Measurements from ENCODE around the gene ADAM22.
A peak's percentile ranks its signal among the peaks of the same experiment; 100 is the strongest.
"Not testable (repeated sequence)": the region's sequence is repeated elsewhere in the genome, so short reads cannot be mapped to it uniquely, and the experiment has no call there.

The ADAM22 gene

GRCh38 chr7:87933953-87934698 lies at the start of gene ADAM22:
Gene ADAM22 (plus strand): TSS chr7:87934251. CDS start chr7:87934466, 215 bp downstream.
- DNase-seq (ENCODE audit: low read depth): peak; percentile 88

DNA sequence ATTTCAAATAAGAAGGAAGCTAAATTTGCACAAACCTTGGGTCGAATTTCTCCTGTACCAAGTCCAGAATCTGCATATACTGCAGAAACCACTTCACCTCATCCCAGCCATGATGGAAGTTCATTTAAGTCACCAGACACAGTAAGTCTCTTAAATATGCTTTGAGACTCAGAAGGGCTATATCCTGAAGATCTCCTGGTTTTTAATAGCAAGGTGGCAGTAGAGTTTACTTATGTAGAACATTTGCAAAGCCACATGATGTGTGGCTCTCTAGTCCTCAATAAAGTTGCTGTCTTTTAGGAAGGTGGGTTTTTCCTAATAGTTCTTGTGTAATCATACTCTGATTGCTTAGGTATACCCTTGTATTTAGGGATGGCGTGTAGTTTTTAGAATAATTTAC lies 49.0 kb upstream of the ADAM22 start:
- DNase-seq (ENCODE audit: low read depth): no peak

DNA sequence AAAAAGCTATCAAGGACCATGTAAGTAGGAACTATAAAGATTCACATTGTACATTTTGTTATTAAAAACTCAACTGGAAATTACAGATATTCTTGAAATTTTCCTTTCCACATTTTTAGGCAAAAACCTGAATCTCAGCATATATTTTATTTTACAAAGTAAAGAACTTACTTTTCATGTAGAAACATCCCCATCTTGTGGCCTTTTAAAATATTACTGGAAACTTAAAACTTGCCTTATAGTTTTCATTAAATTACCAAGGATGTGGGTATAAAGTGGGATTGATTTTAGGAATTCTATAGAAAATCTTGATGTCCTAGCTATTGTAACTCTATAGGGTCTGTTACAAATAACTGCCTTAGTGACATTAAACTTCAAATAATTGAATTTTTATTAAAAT lies 47.2 kb upstream of the ADAM22 start:
- peak; percentile 36 for DNase-seq (ENCODE audit: low read depth)

- no peak for DNase-seq (ENCODE audit: low read depth)
Observed at GRCh38 chr7:87895363-87895762, 38.7 kb upstream of the ADAM22 start.

DNA sequence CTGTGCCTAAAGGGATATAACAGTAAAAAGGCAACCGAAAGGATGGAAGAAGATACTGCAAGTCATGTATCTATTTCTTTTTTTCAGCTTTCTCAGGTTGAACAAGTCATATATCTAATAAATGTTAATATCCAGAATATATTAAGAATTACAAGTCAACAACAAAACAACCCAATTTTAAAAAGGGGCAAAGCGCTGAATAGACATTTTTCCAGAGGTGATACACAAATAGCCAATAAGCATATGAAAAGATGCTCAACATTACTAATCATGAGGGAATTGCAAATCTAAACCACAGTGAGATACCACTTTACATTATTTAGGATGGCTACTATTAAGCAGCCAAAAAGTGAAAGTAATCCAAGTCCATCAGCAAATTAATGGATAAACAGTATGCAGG lies 34.8 kb upstream of the ADAM22 start:
- no peak for DNase-seq (ENCODE audit: low read depth)

- DNase-seq (ENCODE audit: low read depth): peak; percentile 39
Observed at GRCh38 chr7:87907136-87907906, 26.7 kb upstream of the ADAM22 start.

GRCh38 chr7:87908814-87909213 lies 25.2 kb upstream of the ADAM22 start:
- DNase-seq (ENCODE audit: low read depth): not testable (repeated sequence)

GRCh38 chr7:87912121-87912520 lies 21.9 kb upstream of the ADAM22 start:
- no peak for DNase-seq (ENCODE audit: low read depth)

DNA sequence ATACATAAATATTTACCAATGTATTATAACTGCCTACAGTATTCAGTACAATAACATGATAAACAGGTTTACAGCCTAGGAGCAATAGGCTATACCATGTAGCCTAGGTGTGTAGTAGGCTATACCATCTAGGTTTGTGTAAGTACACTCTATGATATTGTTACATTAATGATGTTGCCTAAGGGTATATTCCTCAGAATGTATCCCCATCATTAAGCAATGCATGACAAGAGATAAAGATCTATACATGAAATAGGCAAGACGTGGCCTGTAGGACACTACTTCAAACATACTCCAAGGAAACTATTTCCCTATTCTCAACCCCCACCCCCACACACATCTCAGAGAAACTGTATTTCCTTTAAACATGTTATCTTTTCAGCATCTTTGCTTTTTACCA lies 15.3 kb upstream of the ADAM22 start:
- DNase-seq (ENCODE audit: low read depth): no peak

DNA sequence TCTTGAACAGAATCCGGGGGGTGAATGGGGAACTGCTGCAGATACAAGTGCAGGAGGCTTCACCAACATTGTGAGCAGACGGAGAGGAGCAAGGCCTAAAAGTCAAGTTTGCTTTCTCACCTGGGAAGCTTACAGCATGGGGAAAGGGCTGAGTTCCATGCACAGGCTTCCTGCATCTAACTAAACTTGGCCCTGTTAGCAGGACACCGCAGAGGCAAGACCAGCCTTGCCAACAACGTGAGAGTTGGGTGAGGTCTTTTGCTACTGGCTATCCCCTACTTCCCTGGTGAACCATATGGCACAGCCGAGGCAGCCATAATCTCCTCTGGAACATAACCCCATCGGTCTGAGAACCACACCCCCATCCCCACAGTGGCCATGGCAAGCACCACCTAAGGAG lies 14.2 kb upstream of the ADAM22 start:
- no peak for DNase-seq (ENCODE audit: low read depth)

DNA sequence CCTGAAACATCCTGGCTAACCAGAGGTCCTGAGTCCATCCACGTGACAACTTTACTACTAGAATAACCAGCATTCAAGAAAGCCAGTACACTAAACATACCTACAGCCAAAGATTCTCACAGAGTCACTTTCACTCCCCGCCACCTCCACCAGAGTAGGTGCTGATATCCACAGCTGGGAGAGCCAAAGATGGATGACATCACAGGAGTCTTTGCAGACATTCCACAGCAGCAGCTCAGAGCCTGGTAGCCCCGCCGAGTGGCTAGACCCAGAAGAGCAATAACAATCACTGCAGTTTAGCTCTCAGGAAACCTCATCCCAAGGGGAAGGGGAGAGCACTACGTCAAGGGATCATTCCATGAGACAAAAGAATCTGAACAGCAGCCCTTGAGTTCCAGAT lies 13.5 kb upstream of the ADAM22 start:
- no peak for DNase-seq (ENCODE audit: low read depth)

DNA sequence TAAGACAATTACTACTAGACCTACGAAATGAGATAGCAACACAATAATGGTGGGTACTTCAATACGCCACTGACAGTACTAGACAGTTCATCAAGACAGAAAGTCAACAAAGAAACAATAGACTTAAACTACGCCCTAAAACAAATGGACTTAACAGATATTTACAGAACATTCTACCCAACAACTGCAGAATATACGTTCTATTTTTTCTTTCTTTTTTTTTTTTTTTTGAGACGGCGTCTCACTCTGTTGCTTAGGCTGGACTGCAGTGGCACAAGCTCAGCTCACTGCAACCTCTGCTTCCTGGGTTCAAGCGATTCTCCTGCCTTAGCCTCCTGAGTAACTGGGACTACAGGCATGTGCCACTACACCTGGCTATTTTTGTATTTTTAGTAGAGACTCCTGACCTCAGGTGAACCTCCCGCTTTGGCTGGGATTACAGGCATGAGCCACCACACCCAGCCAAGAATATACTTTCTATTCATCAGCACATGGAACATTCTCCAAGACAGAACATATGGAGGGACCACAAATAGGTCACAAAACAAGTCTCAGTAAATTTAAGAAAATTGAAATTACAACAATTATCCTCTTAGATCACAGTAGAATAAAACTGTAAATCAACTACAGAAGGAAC lies 11.2 kb upstream of the ADAM22 start:
- DNase-seq (ENCODE audit: low read depth): not testable (repeated sequence)

DNA sequence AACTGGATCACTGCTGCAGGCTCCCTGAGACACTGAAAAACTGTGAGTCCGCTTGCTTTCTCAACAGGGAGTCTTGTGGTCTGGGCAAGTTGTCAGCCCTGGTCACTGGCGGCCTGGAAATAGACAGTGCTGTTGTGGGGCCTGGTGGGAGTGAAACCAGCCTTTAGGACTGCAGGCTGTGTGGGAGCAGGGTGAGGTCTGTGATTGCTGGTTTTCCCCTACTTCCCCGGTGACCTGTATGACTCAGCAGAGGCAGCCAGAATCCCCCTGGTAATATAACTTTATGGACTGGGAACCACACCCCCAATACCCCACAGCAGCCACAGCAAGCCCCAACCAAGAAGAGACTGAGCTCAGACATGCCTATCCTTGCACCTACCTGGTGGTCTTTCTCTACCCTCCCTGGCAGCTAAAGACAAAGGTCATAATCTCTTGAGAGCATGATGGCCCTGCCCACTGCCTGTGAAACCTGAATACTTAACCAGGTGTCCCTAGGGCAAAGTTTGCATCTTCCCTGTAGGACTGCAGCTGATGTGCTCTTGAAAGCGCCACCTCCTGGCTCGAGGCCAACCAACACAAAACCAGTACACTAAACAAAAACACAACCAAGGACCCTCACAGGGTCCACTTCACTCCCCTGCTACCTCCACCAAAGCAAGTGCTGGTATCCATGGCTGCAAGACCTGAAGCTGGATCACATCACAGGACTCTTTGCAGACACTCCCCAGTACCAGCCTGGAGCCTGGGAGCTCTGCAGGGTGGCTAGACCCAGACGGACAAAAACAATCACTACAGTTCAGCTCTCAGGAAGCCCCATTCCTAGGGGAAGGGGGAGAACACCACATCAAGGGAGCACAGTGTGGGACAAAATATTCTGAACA lies 7.2 kb upstream of the ADAM22 start:
- DNase-seq (ENCODE audit: low read depth): peak; percentile 5

DNA sequence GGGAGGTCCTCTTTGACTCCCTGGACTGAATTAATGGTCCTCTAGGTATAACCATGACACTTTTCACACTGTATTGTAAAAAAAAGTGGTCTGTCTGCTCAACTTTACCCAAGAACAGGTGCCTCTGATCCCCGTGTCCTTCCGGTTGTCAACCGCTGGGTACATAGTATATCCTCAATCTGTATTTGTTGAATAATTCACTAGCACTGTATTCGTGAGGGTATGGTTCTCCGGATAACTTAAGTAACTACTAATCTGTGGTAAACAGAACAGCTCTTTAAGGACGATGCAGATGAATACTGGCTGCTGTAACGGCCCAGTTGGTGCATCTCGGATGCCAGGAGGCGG lies 472 bp upstream of the ADAM22 start:
- DNase-seq (ENCODE audit: low read depth): no peak

DNA sequence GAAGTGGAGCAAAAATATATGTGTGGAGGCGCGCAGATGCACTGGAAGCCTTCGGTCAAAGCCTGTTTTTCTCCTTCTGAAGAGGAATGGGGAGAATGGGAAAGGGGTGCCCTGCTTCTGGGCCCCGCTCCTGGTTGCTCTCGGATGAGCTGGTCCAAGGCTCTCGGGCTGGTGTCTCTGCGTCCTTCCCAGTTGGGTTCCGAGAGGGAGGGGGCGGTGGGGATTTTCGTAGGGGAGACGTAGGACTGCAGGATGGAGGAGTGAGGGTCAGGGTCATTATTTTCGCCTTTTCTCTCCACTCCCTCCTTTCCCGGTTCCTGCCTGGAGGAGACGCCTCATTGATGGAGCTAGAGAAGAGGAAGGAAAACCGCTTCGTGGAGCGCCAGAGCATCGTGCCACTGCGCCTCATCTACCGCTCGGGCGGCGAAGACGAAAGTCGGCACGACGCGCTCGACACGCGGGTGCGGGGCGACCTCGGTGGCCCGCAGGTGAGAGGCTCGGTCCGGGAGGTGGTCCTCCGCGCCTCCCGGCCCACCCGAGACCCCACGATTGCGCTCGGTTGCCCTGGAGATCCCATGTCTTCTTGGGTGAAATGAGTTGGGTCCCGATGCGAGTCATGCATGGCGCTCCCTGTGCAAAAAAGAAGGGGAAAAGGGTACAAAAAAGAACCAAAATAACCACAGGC lies 790 bp downstream of the ADAM22 start:
- peak; percentile 5 for DNase-seq (ENCODE audit: low read depth)

DNA sequence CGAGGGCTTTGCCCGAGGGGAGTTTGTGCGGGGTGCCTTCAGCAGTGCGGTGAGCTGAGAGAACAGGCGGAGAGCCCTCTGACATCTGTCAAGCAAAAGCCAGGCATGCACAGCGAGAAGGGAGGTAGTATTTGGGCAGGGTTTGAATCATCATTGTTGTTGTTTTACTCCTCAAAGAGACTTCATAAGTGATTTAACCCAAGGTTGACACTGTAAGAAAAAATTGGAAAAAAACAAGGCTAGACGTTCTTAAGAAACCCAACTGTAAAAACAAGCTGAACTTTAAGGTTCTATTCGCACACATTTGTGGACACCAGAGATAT lies 1.3 kb downstream of the ADAM22 start:
- no peak for DNase-seq (ENCODE audit: low read depth)

- DNase-seq (ENCODE audit: low read depth): no peak
Observed at GRCh38 chr7:87941138-87941537, 7.1 kb downstream of the ADAM22 start.

DNA sequence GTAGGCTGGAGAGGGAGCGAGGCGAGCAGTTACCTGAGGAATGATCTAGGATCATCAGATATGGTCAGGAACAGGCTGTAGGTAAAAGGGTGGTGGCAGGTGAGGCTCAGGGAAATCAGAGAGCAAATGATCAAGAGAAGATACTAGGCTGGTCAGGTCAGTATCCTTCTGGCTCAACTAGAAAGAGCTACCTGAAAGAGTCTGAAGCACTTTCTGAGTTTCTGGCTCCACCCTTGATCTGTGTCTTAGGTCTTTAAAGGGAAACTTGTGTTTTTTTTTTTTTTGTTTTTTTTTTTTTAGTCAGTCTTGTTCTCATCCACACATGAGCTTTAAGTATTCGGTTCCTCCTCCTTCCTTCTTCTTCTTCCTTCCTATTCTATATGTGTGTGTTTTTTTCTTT lies 10.5 kb downstream of the ADAM22 start:
- DNase-seq (ENCODE audit: low read depth): no peak

GRCh38 chr7:87945926-87946325 lies 11.9 kb downstream of the ADAM22 start:
- DNase-seq (ENCODE audit: low read depth): not testable (repeated sequence)

- no peak for DNase-seq (ENCODE audit: low read depth)
Observed at GRCh38 chr7:87948371-87948770, 14.3 kb downstream of the ADAM22 start.

DNA sequence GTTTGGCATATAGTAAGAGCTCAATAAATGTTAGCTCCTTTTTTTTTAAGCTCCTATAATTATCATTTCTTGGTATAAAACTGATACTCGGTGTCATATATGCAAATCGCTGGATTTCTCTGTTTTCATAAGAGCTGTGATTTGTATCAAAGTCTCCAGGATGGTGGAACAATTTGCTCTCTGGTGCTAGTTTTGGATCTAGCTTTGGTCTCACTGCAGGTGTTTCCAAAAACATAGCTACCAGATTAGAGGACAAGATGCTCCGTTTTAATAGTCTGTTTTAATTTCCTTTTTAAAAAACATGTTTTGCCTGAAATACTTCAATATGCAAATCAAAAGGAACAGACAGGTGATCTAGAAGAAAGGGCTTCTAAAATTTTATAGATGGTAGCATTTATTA lies 25.3 kb downstream of the ADAM22 start:
- no peak for DNase-seq (ENCODE audit: low read depth)

- no peak for DNase-seq (ENCODE audit: low read depth)
Observed at GRCh38 chr7:87960239-87960638, 26.2 kb downstream of the ADAM22 start.

All from fibroblast of gingiva (primary cell).